HepG2 (cell line): ENCODE measurements around the gene CBX2. TPM values are rescaled to one million over a fixed set of nuclear protein-coding genes. Genes with fewer than 3 reads are reported as not detected.

ENCODE experiments used
- DNMT1 ChIP-seq: sonication (generic); formaldehyde crosslinking; IDR thresholded peaks from 2 replicates; pipeline ENCODE4 v1.5.1; 2020; ENCODE audit warnings: mild to moderate bottlenecking, missing genetic modification reagents
- ERF ChIP-seq: IDR thresholded peaks from 2 replicates; pipeline ENCODE4 v1.6.1; 2018; ENCODE audit warnings: missing biosample characterization, missing genetic modification reagents
- ESRRA ChIP-seq: sonication (generic); formaldehyde crosslinking; IDR thresholded peaks from 2 replicates; pipeline ENCODE4 v1.5.1; 2020; ENCODE audit warnings: mild to moderate bottlenecking, low read depth, missing genetic modification reagents
- ETV5 ChIP-seq: IDR thresholded peaks from 2 replicates; pipeline ENCODE4 v1.6.1; 2018; ENCODE audit warnings: missing biosample characterization, missing genetic modification reagents, inconsistent platforms, borderline replicate concordance
- HDAC1 ChIP-seq: sonication (generic); formaldehyde crosslinking; IDR thresholded peaks from 2 replicates; pipeline ENCODE4 v1.5.1; 2020; ENCODE audit warnings: mild to moderate bottlenecking, missing genetic modification reagents
- HMGXB4 ChIP-seq, 2 experiments: sonication (generic) in 1 of 2; formaldehyde crosslinking in 1 of 2; IDR thresholded peaks; 2 replicates each; pipeline versions ENCODE4 v1.4.0 to v1.6.1; 2018 to 2020; ENCODE audit warnings: missing genetic modification reagents in 2 of 2, borderline replicate concordance in 1 of 2, low read depth in 1 of 2, mild to moderate bottlenecking in 1 of 2, missing biosample characterization in 1 of 2
- JUND ChIP-seq: sonication (generic); formaldehyde crosslinking; IDR thresholded peaks from 2 replicates; pipeline ENCODE4 v1.8.0; 2022; ENCODE audit warnings: mild to moderate bottlenecking, missing genetic modification reagents
- KLF13 ChIP-seq: sonication (generic); formaldehyde crosslinking; IDR thresholded peaks from 2 replicates; pipeline ENCODE4 v1.4.0; 2020; ENCODE audit warnings: mild to moderate bottlenecking, missing genetic modification reagents
- LCORL ChIP-seq, 2 experiments: fragments of 450-650 bp in 1 of 2; sonication (generic) in 1 of 2; formaldehyde crosslinking in 1 of 2; IDR thresholded peaks; 2 replicates each; pipeline versions ENCODE4 v1.5.0 to v1.6.1; 2017 to 2020; ENCODE audit warnings: antibody characterized with exemption in 1 of 2, missing genetic modification reagents in 1 of 2
- MED1 ChIP-seq: sonication (generic); formaldehyde crosslinking; IDR thresholded peaks from 2 replicates; pipeline ENCODE4 v1.4.0; 2020; ENCODE audit warnings: missing genetic modification reagents
- NCOA5 ChIP-seq: sonication (generic); formaldehyde crosslinking; IDR thresholded peaks from 2 replicates; pipeline ENCODE4 v1.4.0; 2020; ENCODE audit warnings: missing genetic modification reagents
- NR2C2 ChIP-seq: sonication (generic); formaldehyde crosslinking; IDR thresholded peaks from 2 replicates; pipeline ENCODE4 v1.4.0; 2020; ENCODE audit warnings: missing genetic modification reagents, mild to moderate bottlenecking, moderate library complexity, borderline replicate concordance
- NR2F1 ChIP-seq, 2 experiments: fragments of 450-650 bp in 1 of 2; formaldehyde crosslinking in 1 of 2; IDR thresholded peaks; 2 replicates each; pipeline versions ENCODE4 v1.5.0 to v1.6.1; 2016 to 2020; ENCODE audit warnings: mild to moderate bottlenecking in 1 of 2, missing compliant biosample characterization in 1 of 2, missing genetic modification reagents in 1 of 2, moderate library complexity in 1 of 2
- POLR2G ChIP-seq: fragments of 200-400 bp; formaldehyde crosslinking; IDR thresholded peaks from 2 replicates; pipeline ENCODE4 v1.6.1; 2018; ENCODE audit warnings: mild to moderate bottlenecking, low read depth, low read length, moderate library complexity
- RXRA ChIP-seq: sonication (generic); formaldehyde crosslinking; IDR thresholded peaks from 2 replicates; pipeline ENCODE4 v1.5.1; 2020; ENCODE audit warnings: missing genetic modification reagents
- ZFY ChIP-seq: sonication (generic); formaldehyde crosslinking; IDR thresholded peaks from 2 replicates; pipeline ENCODE4 v1.4.0; 2020; ENCODE audit warnings: missing genetic modification reagents
- ZNF331 ChIP-seq: sonication (generic); formaldehyde crosslinking; IDR thresholded peaks from 2 replicates; pipeline ENCODE4 v1.4.0; 2020; ENCODE audit warnings: missing genetic modification reagents
- ZNF484 ChIP-seq: sonication (generic); formaldehyde crosslinking; IDR thresholded peaks from 2 replicates; pipeline ENCODE4 v1.5.1; 2020; ENCODE audit warnings: mild to moderate bottlenecking, low read depth, missing genetic modification reagents, borderline replicate concordance
- ZNF614 ChIP-seq: IDR thresholded peaks from 2 replicates; pipeline ENCODE4 v1.6.1; 2018; ENCODE audit warnings: missing biosample characterization, missing genetic modification reagents, inconsistent platforms, borderline replicate concordance
- ZNF709 ChIP-seq: sonication (generic); formaldehyde crosslinking; IDR thresholded peaks from 2 replicates; pipeline ENCODE4 v1.5.0; 2020; ENCODE audit warnings: mild to moderate bottlenecking, missing genetic modification reagents
- ZNF883 ChIP-seq: sonication (generic); formaldehyde crosslinking; IDR thresholded peaks from 2 replicates; pipeline ENCODE4 v1.5.1; 2020; ENCODE audit warnings: mild to moderate bottlenecking, missing genetic modification reagents; ENCODE audit errors: not compliant biosample characterization
- polyA plus RNA-seq, 8 experiments: library from polyadenylated mRNA; depleted of rRNA in 3 of 8; stranded (reverse) in 7 of 8; unstranded in 1 of 8; fragments of >200 nt; fragmentation: Illumina TruSeq in 4 of 8; extraction: Trizol in 4 of 8; gene quantifications; 2 replicates each; pipeline versions ENCODE4 v1.2.1 to v1.2.3, GENCODE V29; 2011 to 2016; ENCODE audit warnings: low read depth in 4 of 8, missing spikeins in 1 of 8, mixed read lengths in 1 of 8; ENCODE audit not compliant: insufficient read depth in 1 of 8
- total RNA-seq, 5 experiments: library from RNA; depleted of rRNA; stranded (reverse); fragments of >200 nt; fragmentation: Illumina TruSeq; extraction: Trizol; gene quantifications; 2 replicates each; pipeline ENCODE4 v1.2.3, GENCODE V29; 2016; ENCODE audit warnings: low read depth in 1 of 5
- TF ChIP-seq, protein P1 (sequence below): IDR thresholded peaks from 2 replicates; pipeline ENCODE4 v1.6.1; 2016
- TF ChIP-seq, protein P2 (sequence below): sonication (generic); formaldehyde crosslinking; IDR thresholded peaks from 2 replicates; pipeline ENCODE4 v1.4.0; 2020; ENCODE audit warnings: missing genetic modification reagents, borderline replicate concordance

CBX2 gene
- total and polyA plus RNA-seq, 2 of the 13 experiments (the other 11 are each of a cell fraction or from before 2014, with no cell fraction given): 14.5 to 31.1 TPM

- TF ChIP-seq, protein P1, sequence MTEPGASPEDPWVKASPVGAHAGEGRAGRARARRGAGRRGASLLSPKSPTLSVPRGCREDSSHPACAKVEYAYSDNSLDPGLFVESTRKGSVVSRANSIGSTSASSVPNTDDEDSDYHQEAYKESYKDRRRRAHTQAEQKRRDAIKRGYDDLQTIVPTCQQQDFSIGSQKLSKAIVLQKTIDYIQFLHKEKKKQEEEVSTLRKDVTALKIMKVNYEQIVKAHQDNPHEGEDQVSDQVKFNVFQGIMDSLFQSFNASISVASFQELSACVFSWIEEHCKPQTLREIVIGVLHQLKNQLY (CRISPR knock-in tag): peak; percentile 71; the same call in 1 of the 2 replicates
- peak; percentile 33; the same call in 1 of the 2 replicates for TF ChIP-seq ETV5 (CRISPR knock-in tag)
- TF ChIP-seq NR2F1 (CRISPR knock-in tag; IDR thresholded peaks at IDR 0.05): peak in 1 of 2 experiments; percentile 45; a peak in 1 of 4 replicates
- TF ChIP-seq KLF13: no peak
- peak; percentile 28 for TF ChIP-seq ZNF883
- peak; percentile 28; the same call in 1 of the 2 replicates for TF ChIP-seq ZNF331 (CRISPR knock-in tag)
- TF ChIP-seq HDAC1 (CRISPR knock-in tag): peak; percentile 79
- peak; percentile 64 for TF ChIP-seq MED1
- TF ChIP-seq NR2C2 (CRISPR knock-in tag): peak; percentile 59
- TF ChIP-seq, protein P2, sequence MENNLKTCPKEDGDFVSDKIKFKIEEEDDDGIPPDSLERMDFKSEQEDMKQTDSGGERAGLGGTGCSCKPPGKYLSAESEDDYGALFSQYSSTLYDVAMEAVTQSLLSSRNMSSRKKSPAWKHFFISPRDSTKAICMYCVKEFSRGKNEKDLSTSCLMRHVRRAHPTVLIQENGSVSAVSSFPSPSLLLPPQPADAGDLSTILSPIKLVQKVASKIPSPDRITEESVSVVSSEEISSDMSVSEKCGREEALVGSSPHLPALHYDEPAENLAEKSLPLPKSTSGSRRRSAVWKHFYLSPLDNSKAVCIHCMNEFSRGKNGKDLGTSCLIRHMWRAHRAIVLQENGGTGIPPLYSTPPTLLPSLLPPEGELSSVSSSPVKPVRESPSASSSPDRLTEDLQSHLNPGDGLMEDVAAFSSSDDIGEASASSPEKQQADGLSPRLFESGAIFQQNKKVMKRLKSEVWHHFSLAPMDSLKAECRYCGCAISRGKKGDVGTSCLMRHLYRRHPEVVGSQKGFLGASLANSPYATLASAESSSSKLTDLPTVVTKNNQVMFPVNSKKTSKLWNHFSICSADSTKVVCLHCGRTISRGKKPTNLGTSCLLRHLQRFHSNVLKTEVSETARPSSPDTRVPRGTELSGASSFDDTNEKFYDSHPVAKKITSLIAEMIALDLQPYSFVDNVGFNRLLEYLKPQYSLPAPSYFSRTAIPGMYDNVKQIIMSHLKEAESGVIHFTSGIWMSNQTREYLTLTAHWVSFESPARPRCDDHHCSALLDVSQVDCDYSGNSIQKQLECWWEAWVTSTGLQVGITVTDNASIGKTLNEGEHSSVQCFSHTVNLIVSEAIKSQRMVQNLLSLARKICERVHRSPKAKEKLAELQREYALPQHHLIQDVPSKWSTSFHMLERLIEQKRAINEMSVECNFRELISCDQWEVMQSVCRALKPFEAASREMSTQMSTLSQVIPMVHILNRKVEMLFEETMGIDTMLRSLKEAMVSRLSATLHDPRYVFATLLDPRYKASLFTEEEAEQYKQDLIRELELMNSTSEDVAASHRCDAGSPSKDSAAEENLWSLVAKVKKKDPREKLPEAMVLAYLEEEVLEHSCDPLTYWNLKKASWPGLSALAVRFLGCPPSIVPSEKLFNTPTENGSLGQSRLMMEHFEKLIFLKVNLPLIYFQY (CRISPR knock-in tag): peak; percentile 93
- TF ChIP-seq RXRA (CRISPR knock-in tag): peak; percentile 73
- TF ChIP-seq JUND (CRISPR knock-in tag): peak; percentile 50; the same call in 1 of the 2 replicates
- TF ChIP-seq NCOA5 (CRISPR knock-in tag): no peak
- peak; percentile 58 for TF ChIP-seq POLR2G
- TF ChIP-seq DNMT1 (CRISPR knock-in tag): peak; percentile 85
- TF ChIP-seq HMGXB4 (CRISPR knock-in tag; IDR thresholded peaks at IDR 0.05; ENCODE audit: borderline replicate concordance in 1 of 2, low read depth in 1 of 2): peak; percentile 31 to 37; a peak in 1 of 4 replicates
- TF ChIP-seq LCORL (IDR thresholded peaks at IDR 0.05): no peak
- TF ChIP-seq LCORL (CRISPR knock-in tag; IDR thresholded peaks at IDR 0.05): peak; percentile 78
- peak; percentile 79 for TF ChIP-seq ZFY (CRISPR knock-in tag)
- TF ChIP-seq ESRRA (CRISPR knock-in tag): peak; percentile 78; the same call in 1 of the 2 replicates
- TF ChIP-seq ZNF614 (CRISPR knock-in tag): 0 out of 2 replicates have a peak, but pooled peaks have one; percentile 19
- TF ChIP-seq ZNF484 (CRISPR knock-in tag): 0 out of 2 replicates have a peak, but pooled peaks have one; percentile 49
- TF ChIP-seq ZNF709 (CRISPR knock-in tag): peak; percentile 47; the same call in 1 of the 2 replicates
- 0 out of 2 replicates have a peak, but pooled peaks have one; percentile 33 for TF ChIP-seq ERF (CRISPR knock-in tag)
Measured at GRCh38 chr17:79730769-79731483, 47.0 kb upstream of the CBX2 start, which contains the start of gene ENPP7 (continued).
